Fibroblast of peridontal ligament (primary cell): ENCODE results near the gene GOLGA6L10.
"Not testable (repeated sequence)": the region's sequence is repeated elsewhere in the genome, so short reads cannot be mapped to it uniquely, and the experiment has no call there.

ENCODE experiments used
- DNase-seq: peaks from one replicate; pipeline ENCODE4 v3.0.0-alpha.2; 2010; ENCODE audit errors: extremely low read depth

The GOLGA6L10 gene

GRCh38 chr15:82300326-82300725 is 48.9 kb downstream of the GOLGA6L10 start:
- not testable (repeated sequence) for DNase-seq

- DNase-seq: not testable (repeated sequence)
Observed at GRCh38 chr15:82299511-82299914, 49.8 kb downstream of the GOLGA6L10 start.

- DNase-seq: no peak
Observed at GRCh38 chr15:82298520-82298919, 50.8 kb downstream of the GOLGA6L10 start.

GRCh38 chr15:82298032-82298431 is 51.2 kb downstream of the GOLGA6L10 start:
- no peak for DNase-seq

GRCh38 chr15:82297546-82297945 is 51.7 kb downstream of the GOLGA6L10 start:
- DNase-seq: no peak

- no peak for DNase-seq
Observed at GRCh38 chr15:82294061-82294690, 55.1 kb downstream of the GOLGA6L10 start.

- no peak for DNase-seq
Observed at GRCh38 chr15:82292271-82292670, 57.0 kb downstream of the GOLGA6L10 start.
